Activated CD8-positive, alpha-beta memory T cell treated with anti-CD3 and anti-CD28 coated beads for 1 hour (primary cell): Measurements from ENCODE around the gene TESK2.
"Not testable (repeated sequence)": the region's sequence is repeated elsewhere in the genome, so short reads cannot be mapped to it uniquely, and the experiment has no call there.

ENCODE experiments used
- DNase-seq, 2 donors: peaks; one replicate each; pipeline ENCODE4 v3.0.0-alpha.2; 2020; ENCODE audit warnings: low read depth in 1 of 2; ENCODE audit errors: extremely low read depth in 1 of 2

TESK2 gene, protein sequence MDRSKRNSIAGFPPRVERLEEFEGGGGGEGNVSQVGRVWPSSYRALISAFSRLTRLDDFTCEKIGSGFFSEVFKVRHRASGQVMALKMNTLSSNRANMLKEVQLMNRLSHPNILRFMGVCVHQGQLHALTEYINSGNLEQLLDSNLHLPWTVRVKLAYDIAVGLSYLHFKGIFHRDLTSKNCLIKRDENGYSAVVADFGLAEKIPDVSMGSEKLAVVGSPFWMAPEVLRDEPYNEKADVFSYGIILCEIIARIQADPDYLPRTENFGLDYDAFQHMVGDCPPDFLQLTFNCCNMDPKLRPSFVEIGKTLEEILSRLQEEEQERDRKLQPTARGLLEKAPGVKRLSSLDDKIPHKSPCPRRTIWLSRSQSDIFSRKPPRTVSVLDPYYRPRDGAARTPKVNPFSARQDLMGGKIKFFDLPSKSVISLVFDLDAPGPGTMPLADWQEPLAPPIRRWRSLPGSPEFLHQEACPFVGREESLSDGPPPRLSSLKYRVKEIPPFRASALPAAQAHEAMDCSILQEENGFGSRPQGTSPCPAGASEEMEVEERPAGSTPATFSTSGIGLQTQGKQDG

GRCh38 chr1:45490626-45491486 is at the start of gene TESK2:
Gene TESK2 (minus strand): TSS chr1:45491163. CDS start chr1:45457785, 33,378 bp downstream.
- peak; percentile 87 to 90 for DNase-seq

- no peak for DNase-seq
Observed at GRCh38 chr1:45536886-45537285, 45.9 kb upstream of the TESK2 start.

DNA sequence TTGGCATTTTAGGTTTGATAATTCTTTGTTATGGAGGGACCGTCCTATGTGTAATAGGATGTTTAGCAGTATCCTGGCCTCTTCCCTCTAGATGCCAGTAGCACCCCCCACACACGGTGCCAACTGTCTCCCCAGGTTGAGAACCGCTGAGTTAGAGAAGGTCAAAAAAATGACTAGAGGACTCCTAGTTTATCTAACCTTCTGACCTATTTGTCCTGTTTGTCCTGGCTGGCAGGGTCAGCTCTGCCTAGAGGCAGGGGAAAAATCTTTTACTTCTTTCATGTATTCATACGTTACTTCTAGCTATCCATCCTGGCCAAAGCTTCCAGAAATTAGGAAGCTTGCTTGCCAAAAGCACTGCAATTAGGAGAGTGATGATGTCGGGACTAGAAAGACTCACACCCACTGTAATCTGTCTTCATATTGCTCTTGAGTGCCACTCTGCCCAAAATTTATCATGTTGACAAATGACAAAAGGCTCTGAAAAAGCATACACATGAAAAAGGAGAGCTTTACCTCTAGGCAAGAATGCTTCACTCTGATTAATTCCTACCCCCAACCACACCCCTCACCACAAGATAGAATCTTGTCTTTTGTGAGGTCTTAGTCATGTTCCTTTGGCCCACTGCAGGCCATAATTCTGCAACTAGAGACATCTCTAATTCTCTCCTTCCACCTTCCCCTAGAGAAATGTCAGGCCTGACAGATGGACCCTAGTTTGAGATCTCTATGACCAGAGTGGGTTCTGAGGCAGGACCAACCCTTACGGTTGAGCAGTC is 45.2 kb upstream of the TESK2 start:
- DNase-seq = no peak

- DNase-seq = no peak
Observed at GRCh38 chr1:45531873-45532272, 40.9 kb upstream of the TESK2 start.

- DNase-seq = no peak
Observed at GRCh38 chr1:45530632-45531135, 39.7 kb upstream of the TESK2 start.

- no peak for DNase-seq
Observed at GRCh38 chr1:45526135-45526644, 35.2 kb upstream of the TESK2 start.

DNA sequence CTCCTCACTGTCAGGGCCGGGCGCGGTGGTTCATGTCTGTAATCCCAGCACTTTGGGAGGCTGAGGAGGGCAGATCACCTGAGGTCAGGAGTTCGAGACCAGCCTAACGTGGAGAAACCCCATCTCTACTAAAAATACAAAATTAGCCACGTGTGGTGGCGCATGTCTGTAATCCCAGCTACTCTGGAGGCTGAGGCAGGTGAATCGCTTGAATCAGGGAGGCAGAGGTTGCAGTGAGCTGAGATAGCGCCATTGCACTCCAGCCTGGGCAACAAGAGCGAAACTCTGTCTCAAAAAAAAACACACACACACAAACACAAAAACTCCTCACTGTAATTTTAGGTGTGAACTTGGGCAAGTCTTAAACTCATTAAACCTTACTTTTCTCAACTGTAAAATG is 33.0 kb upstream of the TESK2 start:
- not testable (repeated sequence) for DNase-seq

DNA sequence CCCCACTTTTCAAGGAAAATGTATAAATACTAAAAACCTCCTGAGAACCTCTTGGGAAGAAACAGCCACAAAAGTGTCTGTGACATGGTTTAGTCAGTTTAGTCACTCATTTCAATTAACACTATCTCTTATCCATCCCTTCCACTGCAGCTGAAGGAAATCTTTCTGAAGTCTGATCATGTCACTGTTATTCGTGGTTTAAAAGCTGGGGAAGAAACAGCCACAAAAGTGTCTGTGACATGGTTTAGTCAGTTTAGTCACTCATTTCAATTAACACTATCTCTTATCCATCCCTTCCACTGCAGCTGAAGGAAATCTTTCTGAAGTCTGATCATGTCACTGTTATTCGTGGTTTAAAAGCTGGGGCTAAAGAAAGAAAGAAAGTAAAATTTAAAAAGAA is 32.6 kb upstream of the TESK2 start:
- DNase-seq = not testable (repeated sequence)

- no peak for DNase-seq
Observed at GRCh38 chr1:45522324-45523104, 31.6 kb upstream of the TESK2 start.

DNA sequence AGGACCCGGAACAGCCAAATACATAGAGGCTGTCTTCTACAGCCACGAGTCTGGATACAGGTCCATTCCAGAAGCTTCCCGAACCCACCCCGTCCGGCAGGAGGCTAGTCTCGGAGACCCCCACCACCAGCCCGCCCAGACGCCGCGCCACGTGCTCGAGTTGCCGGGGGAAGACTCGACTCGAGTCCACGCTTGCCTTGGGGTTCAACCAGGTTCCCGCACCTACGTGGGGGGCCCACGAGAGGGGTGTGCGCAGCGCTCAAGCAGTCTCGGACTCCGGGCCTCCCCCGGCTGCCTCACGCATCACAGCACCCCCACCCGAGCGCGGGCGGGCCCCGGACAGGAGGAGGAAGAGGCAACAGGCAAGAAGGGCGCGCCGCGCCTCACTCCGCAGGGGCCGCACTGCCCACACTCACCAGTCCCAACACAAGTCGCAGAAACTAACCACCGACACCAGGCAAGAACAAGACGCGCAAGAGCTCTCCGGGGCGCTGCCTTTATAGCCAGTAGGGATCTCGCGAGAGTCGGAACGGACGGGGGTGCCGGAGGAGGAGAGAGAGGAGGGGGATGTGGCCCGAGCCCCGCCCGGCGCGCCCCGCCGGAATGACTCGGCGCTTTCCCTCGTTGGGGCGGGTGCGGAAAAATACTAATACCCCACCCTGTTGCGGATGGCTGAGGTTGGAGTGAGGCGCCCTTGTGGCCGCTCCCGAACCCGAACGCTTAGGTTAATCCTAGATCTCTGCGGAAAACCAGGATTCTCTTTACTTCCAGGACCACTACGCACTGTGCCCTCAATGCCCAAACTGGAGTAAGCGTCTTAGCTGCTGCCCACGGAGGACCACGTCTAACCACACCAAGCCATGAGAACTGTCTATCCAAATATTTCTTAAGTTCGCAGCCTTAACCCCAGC is 30.7 kb upstream of the TESK2 start, which contains the start of gene PRDX1:
Gene PRDX1 (minus strand): TSS at position 472 of the 911 bp plus-strand sequence. CDS start 2,841 bp downstream, outside the sequence.
- DNase-seq = peak; percentile 87 to 92

GRCh38 chr1:45519774-45520173 is 28.8 kb upstream of the TESK2 start:
- not testable (repeated sequence) for DNase-seq

GRCh38 chr1:45518910-45519309 is 27.9 kb upstream of the TESK2 start:
- DNase-seq = no peak

DNA sequence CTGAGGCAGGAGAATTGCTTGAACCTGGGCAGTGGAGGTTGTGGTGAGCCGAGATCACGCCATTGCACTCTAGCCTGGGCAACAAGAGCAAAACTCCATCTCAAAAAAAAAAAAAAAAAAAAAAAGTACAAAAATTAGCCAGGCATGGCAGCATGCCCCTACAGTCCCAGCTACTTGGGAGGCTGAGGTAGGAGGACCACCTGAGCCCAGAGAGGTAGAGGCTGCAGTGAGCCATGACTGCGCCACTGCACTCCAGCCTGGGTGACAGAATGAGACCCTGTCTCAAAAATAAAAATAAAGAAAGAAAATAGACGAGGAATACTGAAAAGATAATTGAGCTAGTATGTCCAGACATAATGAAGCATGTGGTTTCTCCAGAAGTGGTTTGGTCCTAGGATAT is 27.4 kb upstream of the TESK2 start:
- not testable (repeated sequence) for DNase-seq

- no peak for DNase-seq
Observed at GRCh38 chr1:45516465-45516864, 25.5 kb upstream of the TESK2 start.

- no peak for DNase-seq
Observed at GRCh38 chr1:45516036-45516435, 25.1 kb upstream of the TESK2 start.

DNA sequence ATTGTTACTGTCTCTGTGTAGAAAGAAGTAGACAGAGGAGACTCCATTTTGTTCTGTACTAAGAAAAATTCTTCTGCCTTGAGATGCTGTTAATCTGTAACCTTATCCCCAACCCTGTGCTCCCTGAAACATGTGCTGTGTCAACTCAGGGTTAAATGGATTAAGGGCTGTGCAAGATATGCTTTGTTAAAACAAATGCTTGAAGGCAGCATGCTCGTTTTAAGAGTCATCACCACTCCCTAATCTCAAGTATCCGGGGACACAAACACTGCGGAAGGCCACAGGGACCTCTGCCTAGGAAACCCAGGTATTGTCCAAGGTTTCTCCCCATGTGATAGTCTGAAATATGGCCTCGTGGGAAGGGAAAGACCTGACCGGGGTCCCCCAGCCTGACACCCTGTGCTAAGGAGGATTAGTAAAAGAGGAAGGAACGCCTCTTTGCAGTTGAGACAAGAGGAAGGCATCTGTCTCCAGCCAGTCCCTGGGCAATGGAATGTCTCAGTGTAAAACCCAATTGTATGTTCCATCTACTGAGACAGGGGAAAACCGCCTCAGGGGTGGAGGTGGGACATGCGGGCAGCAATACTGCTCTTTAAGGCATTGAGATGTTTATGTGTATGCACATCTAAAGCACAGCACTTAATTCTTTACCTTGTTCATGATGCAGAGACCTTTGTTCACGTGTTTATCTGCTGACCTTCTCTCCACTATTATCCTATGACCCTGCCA is 22.7 kb upstream of the TESK2 start:
- DNase-seq = not testable (repeated sequence)

GRCh38 chr1:45512641-45513054 is 21.7 kb upstream of the TESK2 start:
- DNase-seq = peak in 1 of 2 donors; percentile 24
